NCI-H146 treated with DMSO at 0.1 percent for 48 hours (cell line): ENCODE data around the gene RTP3.
"Not testable (repeated sequence)": the region's sequence is repeated elsewhere in the genome, so short reads cannot be mapped to it uniquely, and the experiment has no call there.

Experiments used
- DNase-seq: peaks from one replicate; lab custom pipeline; 2025; ENCODE audit not compliant: unreplicated experiment; lab: John Stamatoyannopoulos, UW

Gene RTP3

DNA sequence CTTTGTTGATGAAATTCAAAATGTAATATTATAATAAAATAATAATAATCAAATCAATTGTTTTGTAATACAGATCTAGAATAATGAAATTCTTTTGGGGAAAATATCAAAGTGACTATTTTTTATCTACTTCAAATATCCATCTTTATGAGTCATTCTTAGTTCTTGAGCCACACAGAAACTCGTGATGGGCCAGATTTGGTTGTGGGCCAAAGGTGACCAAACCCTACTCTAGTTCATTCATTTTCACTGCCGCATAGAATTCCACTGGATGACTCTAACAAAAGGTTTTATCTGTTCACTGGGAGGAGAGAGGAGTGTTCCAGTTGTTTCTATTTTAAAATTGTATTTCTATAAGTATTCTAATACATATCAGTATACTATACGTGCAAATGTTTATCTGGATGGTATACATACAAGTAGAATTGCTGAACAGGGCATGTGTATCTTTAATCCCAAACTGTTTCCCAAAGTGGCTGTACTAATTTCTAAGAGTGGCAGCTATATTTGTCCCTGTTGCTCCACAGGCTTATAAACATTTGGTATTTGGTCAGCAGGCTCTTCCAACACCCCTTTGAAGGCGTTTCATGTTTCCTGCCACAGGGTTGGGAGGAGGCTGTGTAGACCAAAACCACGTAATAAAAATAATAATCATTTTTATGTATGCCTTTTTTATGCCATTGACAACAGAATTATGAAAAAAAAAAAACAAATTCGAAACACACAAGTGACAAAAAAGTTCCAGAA is 7.3 kb upstream of the RTP3 start:
- DNase-seq: no peak

DNA sequence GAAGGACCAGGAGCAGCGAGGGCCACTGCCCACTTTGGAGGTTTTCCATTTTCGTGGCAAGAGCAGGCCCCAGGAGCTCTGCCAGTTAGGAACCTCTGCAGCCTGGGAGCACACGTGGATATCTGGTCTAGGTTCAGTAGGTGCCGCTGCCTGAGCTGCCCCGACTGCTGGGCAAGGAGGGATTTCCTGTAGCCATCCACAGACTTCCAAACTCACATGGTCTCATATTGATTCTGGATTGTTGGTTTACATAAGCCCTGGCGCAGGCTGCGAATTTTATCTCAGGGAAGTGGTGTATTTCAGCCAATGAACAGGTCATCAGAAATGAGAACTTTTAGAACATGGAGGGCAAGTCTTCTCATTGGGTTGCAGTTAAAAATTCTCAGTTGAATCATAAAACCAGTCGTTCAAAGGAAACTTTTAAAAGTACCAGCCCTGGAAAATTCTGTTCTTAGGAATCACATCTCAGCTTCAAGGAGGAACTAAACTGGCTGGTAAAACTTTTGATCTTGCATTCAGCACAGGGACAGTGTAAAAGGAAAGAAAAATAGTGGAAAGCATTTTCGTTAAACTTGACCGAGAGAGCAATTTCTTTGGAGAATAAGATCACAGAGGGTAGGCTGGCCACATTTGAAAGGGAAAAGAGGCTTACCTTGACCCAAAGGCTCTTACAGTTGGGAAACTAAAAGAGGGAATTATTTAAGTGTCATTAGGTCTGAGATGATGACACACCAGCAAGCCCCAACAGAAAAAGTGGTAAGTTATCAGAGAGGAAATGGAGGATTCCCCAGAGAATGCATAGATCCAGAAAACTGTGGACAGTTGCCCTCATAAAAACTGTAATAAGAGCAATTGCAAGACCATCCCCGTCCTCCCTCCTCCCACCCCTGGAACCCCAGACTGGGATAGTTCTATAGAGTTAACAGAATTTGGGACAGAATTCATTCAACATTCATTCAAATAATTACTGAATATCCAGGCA is 6.4 kb upstream of the RTP3 start:
- no peak for DNase-seq

DNA sequence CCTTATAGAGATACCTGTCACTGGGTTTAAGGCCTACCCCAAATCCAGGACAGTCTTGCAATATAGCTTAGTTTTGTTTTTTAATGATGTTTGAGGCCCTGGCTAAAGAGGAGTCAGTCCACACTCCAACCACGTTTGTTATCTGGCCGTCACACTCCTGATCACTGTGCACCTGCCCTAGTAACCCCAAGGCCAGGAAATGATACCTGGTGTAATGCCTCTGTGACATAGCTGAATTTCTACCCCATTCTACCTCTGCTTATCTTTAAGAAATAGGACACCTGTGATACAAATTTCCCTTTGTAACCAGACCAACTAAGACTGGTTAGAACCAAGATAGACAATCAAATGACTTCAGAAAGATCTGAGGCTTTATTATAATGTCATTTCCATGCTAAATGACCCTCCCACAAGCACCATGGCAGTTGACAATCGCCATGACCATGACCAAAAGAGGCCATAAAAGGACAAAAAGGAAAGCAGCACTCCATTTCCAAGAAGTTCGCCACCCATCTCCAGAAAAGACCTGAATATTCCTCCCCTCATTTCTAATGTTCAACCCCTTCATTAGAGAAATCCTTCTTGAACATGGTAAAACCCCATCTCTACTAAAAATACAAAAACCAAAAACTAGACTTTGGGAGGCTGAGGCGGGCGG is 4.8 kb upstream of the RTP3 start:
- DNase-seq: no peak

DNA sequence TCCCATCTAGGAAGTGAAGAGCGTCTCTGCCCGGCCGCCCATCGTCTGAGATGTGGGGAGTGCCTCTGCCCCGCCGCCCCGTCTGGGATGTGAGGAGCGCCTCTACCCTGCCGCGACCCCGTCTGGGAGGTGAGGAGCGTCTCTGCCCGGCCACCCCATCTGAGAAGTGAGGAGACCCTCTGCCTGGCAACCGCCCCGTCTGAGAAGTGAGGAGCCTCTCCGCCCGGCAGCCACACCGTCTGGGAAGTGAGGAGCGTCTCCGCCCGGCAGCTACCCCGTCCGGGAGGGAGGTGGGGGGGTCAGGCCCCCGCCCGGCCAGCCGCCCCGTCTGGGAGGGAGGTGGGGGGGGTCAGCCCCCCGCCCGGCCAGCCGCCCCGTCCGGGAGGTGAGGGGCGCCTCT is 3.3 kb upstream of the RTP3 start:
- DNase-seq: not testable (repeated sequence)

DNA sequence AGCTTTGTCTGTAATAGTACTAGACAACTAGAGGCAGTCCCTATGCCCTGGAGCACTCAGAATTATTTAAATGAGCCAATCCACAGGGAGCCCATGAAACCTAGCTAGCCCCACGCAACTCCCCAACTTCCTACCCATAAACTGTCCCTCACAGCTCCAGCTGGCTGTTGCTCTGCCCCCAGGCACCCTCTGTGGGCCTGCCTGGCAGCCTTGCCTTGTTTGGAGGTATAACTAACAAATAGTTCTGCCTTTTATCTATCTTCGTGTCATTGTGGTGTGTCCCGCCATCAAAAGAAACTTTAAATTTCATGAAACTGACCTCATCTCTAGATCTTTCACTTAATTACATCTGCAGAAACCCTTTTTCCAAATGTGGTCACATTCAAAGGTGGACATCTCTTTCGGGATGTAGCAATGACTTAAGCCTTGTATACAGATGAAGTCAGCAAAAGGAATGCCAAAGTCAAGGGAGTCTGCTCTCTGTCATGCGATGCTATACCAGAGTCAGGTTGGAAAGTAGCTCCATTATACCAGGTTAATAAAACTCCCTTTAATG is 1.8 kb upstream of the RTP3 start:
- DNase-seq: no peak

DNA sequence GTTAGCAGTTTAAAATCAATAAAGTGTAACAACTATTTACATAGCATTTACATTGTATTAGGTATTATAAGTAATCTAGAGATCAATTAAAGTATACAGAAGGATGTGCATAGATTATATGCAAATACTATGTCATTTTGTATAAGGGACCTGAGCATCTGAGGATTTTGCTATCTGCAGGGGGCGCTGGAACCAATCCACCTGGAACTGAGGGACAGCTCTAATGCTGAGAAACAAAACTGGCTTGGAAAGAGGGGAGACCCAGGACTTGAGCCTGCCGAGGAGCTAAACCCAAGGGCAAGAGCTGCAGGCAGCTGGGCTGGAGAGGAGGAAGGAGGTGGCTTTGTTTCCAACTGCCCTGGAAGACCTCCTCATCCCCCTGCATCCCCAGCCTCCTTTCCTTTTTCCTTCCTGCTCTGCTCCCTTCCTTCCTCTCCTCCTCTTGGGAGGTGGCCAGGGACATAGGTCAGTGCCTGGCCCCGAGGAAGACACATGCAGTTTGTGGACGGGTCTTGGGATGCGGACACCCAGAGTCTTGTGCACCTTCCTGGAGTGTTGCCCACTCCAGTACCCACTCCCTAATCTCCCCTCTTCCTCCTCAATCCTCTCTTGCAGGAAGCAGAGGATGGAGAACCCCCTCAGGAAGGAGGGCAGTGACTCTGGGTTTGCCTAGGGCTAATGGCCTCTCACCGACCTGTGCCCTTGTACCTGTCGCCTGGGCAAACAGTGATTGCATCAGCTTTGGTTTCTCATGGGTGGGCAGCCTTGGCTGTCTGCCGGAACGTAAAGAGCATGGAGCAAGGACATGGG is 825 bp upstream of the RTP3 start:
- DNase-seq: no peak

DNA sequence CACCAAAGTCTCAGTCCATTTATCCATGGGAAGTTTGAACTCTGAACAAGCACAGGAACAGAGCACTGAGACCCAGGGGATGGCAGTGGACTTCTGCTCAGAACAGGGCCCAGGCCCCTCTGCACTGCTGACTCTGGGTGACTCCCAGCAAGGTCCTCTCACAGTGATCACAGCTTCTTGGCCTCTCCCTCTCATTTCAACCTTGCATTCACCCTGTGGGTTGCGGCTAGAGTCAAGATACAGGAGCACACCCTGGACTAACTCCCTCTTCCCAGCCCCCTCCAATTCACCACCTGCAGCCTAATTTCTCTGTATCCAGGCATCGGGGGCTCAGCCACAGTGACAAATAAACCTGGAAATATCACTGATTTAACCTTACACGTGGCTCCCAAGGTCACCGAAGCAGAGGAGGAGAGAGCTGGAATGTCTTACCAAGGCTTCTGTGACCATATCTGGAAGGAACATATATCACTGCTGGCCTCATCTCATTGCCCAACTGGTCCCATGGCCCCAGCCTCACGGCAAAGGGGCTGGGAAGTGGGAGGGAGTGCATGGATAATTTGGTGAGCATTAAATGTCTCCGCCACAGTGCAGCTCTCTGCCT is 1.2 kb downstream of the RTP3 start:
- DNase-seq: no peak

DNA sequence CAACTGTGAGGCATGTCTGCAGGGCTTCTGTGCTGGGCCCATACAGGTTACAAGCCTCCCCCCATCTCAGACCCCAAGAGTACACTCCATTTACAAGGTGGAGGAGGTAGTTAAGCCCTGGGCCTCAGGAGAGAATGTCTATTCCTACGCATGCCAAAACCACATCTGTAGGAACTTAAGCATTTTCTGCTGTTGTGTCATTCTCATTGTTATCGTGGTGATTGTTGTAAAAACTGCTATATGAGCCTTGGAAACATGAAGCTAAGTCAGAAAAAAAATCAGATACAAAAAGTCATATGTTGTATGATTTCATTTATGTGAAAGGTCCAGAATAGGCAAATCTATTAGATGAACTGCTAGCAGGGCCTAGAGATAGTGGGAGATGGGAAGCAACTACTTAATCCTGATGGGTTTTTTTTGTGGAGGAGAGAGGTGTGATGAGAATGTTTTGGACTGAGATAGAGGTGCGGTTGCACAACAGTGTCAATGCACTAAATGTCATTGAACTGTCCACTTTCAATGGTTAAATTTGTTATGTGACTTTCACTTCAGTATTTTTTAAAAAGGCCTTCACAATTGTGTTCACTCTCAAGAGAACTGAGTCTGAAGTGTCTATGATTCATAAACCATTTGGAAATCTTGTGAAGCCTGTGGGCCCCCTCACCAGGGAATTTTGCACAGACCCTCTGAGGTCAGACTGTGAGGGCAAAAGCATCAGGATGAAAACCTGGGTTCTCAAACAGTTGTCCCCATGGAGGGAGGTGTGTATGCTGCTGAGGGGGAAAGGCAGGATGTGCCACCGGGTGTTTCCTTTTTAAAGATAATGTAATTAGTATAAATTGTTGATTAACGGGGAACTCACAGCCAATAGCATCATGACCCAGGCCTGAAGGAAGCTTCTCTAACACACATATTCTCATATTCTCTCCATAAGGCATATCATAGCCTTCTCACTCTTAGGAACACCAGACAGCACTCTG is 3.2 kb downstream of the RTP3 start:
- DNase-seq: no peak

DNA sequence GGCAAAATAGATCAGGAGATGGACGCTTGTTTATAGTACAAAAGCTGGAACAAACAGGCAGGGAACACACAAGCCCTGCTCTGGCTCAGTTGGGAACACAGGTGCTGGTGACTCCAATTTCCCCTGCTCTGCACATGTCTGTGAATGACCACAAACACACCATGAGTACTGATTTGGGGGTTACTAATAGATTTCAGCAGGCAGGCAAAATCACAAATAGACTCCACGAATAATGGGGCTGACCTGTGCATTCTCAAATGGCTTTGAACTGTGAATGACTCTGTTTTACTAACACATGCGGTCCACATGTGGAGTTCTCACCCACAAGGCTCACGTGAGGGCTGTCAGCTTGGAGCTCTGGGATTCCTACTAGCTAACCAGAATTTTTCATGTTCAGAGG is 3.9 kb downstream of the RTP3 start:
- no peak for DNase-seq

DNA sequence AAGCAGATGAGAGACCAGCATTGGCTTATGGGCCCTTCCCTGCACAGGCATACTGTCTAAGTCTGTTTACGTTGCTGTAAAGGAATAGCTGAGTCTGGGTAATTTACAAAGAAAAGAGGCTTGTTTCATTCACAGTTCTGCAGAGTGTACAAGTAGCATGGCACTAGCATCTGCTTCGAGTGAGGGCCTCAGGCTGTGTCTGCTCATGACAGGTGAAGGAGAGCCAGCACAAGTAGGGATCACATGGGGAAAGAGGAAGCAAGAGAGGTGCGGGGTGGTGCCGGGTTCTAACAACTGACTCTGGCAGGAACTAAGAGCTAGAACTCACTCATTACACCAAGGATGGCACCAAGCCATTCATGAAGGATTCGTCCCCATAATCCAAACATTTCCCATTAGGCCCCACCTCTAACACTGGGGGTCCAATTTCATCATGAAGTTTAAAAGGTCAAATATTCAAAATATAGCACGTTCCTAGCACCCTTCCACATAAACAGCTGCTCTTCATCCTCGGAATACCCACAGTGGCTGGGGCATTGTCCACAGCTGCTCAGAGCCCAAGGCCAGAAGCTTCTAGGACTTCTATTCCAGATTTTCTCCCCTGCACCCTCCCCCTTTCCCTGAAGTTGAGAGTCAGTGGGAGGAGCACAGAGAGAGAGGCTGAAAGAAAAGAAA is 5.6 kb downstream of the RTP3 start:
- no peak for DNase-seq

DNA sequence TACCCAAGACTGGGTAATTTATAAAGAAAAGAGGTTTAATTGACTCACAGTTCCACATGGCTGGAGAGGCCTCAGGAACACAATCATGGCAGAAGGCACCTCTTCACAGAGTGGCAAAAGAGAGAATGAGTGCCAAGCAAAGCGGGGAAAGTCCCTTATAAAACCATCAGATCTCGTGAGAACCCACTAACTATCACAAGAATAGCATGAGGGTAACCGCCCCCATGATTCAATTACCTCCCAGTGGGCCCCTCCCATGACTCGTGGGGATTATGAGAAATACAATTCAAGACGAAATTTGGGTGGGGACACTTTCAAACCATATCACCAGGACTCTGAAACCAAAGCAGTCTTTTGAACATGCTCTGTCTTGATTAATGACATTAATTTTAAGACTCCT is 7.0 kb downstream of the RTP3 start:
- no peak for DNase-seq

DNA sequence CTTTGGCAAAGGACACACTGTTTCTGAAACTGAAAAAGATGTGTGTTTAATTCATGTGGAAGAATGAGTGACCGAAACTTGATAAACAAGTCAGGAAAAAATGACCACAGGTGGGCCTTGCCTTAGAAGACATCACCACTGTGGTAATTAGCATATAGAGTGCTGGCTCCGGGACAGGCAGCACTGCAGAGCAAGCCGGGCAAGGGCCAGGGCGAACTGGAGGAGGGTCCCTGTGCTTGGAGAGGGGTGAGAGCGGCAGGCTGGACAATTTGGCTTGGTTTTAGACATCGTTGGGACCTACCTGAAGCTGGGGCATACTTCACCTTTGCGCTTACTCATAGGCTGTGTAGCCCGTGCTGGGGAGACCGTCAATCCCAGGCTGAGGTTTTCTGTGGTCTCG is 8.2 kb downstream of the RTP3 start:
- DNase-seq: no peak

DNA sequence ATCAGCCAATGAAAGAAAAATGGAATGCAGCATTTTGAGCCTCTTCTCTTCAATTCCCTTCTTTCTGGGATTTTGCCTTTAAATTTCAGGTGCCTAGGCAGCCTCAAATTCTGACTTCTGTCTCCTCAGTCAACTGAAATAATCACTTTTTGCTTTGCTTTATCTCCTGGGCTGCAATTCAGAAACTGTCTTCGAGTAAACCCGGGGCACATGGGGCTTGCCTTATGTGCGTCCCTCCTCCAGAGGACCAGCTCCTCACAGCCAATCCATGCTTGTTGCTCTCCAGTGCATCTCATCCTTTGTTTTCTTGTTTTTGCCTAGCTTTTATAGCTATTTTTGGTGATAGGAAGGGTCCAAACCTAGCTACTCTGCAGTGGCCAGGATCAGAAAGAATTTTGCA is 8.8 kb downstream of the RTP3 start:
- DNase-seq: no peak

DNA sequence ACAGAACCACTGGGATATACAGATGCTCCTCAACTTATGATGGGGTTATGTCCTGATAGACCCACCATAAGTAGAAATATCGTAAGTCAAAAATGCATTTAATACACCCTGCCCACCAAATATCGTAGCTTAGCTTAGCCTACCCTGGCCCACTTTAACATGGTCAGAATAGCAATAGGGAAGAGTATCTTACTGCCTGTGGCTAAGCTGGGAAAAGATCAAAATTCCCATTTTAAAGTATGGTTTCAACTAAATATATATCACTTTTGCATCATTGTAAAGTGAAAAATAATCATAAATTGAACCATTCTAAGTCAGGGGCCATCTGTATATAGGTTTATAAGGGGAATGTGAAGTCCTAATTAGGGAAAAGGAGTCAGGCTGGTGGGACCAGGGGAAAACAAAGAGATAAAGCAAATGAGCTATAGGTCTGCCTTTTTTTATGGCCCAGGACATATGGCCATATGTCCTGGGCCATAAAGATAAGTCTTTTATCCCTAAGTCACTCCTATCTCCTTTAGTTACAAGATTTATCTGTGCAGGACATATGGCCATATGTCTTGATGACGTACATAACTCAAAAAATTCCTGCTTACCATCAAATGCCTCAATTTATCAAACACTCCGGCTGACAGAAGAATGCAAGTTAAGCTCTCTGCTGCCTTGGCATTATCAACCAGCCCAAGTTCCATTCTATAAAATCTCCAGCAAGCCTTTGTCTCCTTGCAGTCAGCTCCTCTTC is 11.2 kb downstream of the RTP3 start:
- DNase-seq: no peak

DNA sequence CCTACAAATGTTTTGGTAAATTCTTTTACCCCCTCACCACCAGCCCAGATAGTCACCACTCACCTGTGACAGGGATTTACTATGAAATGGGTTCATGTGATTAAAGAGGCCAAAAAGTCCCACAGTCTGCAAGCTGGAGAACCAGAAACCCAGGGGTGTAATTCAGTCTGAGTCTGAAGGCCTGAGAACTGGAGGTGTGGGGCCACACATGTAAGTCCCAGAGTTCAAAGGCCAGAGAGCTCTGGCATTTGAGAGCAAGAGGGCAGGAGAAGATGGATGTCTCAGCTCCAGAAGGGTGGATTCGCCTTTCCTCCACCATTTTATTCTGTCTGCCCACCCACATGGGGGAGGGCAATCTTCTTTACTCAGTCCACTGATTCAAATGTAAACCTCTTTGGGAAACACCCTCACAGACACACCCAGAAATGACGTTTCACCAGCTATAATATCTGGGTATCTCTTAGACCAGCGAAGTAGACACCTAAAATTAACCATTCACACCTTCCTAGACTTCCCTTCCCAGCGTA is 11.9 kb downstream of the RTP3 start:
- DNase-seq: no peak

DNA sequence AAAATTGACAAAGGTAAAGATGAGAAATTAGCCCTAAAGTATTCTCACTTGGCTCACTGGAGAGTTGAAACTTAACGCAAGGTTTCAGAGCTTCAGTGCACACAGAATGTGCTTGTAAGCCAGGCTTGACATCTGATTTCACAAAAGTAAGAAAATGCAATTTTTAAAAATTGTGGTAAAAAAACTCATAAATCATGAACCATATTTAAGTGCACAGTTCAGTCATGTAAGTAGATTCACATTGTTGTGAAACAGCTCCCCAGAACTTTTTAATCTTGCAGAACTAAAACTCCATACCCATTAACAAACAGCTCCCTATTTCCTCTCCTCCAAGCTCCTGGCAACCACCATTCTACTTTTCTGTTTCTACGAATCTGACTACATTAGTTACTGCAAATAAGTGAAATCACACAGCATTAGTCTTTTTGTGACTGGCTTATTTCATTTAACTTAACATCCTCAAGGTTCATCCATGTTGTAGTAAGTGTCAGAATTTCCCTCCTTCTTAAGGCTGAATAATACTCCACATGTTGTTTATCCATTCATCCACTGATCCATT is 14.5 kb downstream of the RTP3 start:
- no peak for DNase-seq

DNA sequence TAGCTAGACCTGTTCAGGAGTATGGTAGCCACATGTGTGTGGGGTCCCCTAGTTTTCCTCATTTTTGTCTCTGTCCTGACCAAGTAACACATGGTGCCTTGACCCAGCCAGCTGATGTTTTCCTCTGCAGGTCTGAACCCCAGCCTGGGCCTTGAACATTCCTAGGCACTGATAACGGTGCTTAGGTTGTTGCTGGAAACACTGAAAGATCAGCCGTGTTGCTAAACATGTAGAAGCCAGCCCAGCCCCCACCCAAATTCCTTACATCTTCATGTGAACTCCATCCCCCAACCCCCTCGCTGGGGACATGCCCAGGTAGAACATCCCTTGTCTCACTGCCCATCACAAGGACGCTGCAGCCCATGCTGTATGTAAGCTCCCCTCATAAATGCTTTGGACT is 18.7 kb downstream of the RTP3 start:
- no peak for DNase-seq
